GM13977 (cell line): ENCODE measurements around the gene ASB10.

Source experiments
- DNase-seq: peaks from one replicate; pipeline ENCODE4 v3.0.0; 2012; ENCODE audit warnings: low spot score
- CTCF ChIP-seq: IDR thresholded peaks from 2 replicates; pipeline ENCODE4 v1.5.1; 2012; ENCODE audit warnings: mild to moderate bottlenecking, control low read depth; ENCODE audit not compliant: insufficient read depth; ENCODE audit errors: extremely low read depth, missing control alignments
- in situ Hi-C: fragments of 300-500 bp; cut with MboI; formaldehyde crosslinking; loops from one replicate; pipeline ENCODE4 v1.12.0; 2022; ENCODE audit warnings: low sequenced_read_pairs, low pct_unique_long_range_greater_than_20kb, mixed read lengths, inconsistent platforms; ENCODE audit not compliant: unreplicated experiment

The ASB10 gene

GRCh38 chr7:151168003-151168786 is 18.9 kb downstream of the ASB10 start:
- peak; percentile 86 for DNase-seq
- in situ Hi-C loops = no loop called here
- TF ChIP-seq CTCF = peak; percentile 81

GRCh38 chr7:151167197-151167961 is 19.7 kb downstream of the ASB10 start, which contains the start of gene GBX1:
Gene GBX1, minus strand, starts transcription at chr7:151167694. Its CDS starts 146 bp downstream, at chr7:151167548.
- in situ Hi-C loops = no loop called here
- DNase-seq = no peak

GRCh38 chr7:151166629-151167196 is 20.3 kb downstream of the ASB10 start:
- no peak for DNase-seq
- in situ Hi-C loops = no loop called here
- TF ChIP-seq CTCF = no peak

More at GRCh38 chr7:151167197-151167961, 19.7 kb downstream of the ASB10 start, which contains the start of gene GBX1:
- TF ChIP-seq CTCF = no peak

- in situ Hi-C loops = no loop called here
Measured at GRCh38 chr7:151161757-151162156, 25.3 kb downstream of the ASB10 start.

GRCh38 chr7:151157645-151158329 is 29.3 kb downstream of the ASB10 start:
- DNase-seq = no peak
- in situ Hi-C loops = no loop called here
- no peak for TF ChIP-seq CTCF

More at GRCh38 chr7:151161757-151162156, 25.3 kb downstream of the ASB10 start:
- TF ChIP-seq CTCF = no peak
- DNase-seq = no peak
